Activated T-helper 17 cell treated with anti-CD3 and anti-CD28 coated beads, Interleukin-2, amount 50 U/mL, for 72 hours (primary cell): ENCODE results near the gene HOXA11. TPM values are rescaled to one million over a fixed set of nuclear protein-coding genes. Genes with fewer than 3 reads are reported as not detected.

Experiments used
- ATAC-seq: fragments of 150-1000 bp; cut with Tn5 transposase; replicated peaks from 2 replicates; pipeline ENCODE4 v1.10.0; 2021; ENCODE audit warnings: mild to moderate bottlenecking, moderate library complexity
- H3K27ac Mint-ChIP-seq: one replicate; pipeline ENCODE4 v1.8.0; 2022; ENCODE audit warnings: mixed read lengths
- H3K27me3 Mint-ChIP-seq: one replicate; pipeline ENCODE4 v1.8.0; 2022; ENCODE audit warnings: mixed read lengths
- H3K36me3 Mint-ChIP-seq: one replicate; pipeline ENCODE4 v1.8.0; 2022; ENCODE audit warnings: low read depth, mild to moderate bottlenecking, mixed read lengths
- H3K4me1 Mint-ChIP-seq: one replicate; pipeline ENCODE4 v1.8.0; 2022; ENCODE audit warnings: mixed read lengths
- H3K4me3 Mint-ChIP-seq: one replicate; pipeline ENCODE4 v1.8.0; 2022; ENCODE audit warnings: mild to moderate bottlenecking, mixed read lengths
- H3K9me3 Mint-ChIP-seq: one replicate; pipeline ENCODE4 v1.8.0; 2022; ENCODE audit warnings: mixed read lengths
- total RNA-seq, 2 donors: library from RNA; stranded (reverse); gene quantifications; one replicate each; pipeline ENCODE4 v1.2.3, GENCODE V29; 2022

The HOXA11 gene
- total RNA-seq, 2 donors from 2014 or later = not detected

GRCh38 chr7:27200761-27201579 lies 15.9 kb upstream of the HOXA11 start:
- Mint-ChIP-seq H3K4me1 (peaks cover 18% of the 10 kb centered on the region), H3K9me3 (no peaks in the 10 kb centered on the region), H3K27ac (no peak overlapping the region), H3K36me3 (peaks cover 6% of the 10 kb centered on the region), H3K4me3 (peak overlapping the region; percentile 64), H3K27me3 (peaks cover 75% of the 10 kb centered on the region)
- no peak for ATAC-seq

- H3K4me3 Mint-ChIP-seq = peak within 1 kb of the TSS; percentile 64
Observed at GRCh38 chr7:27199849-27200760, 15.1 kb upstream of the HOXA11 start, which contains the start of gene HOXA13. HOXA13 (minus strand) TSS chr7:27200091; CDS start chr7:27200077, 14 bp downstream.

DNA sequence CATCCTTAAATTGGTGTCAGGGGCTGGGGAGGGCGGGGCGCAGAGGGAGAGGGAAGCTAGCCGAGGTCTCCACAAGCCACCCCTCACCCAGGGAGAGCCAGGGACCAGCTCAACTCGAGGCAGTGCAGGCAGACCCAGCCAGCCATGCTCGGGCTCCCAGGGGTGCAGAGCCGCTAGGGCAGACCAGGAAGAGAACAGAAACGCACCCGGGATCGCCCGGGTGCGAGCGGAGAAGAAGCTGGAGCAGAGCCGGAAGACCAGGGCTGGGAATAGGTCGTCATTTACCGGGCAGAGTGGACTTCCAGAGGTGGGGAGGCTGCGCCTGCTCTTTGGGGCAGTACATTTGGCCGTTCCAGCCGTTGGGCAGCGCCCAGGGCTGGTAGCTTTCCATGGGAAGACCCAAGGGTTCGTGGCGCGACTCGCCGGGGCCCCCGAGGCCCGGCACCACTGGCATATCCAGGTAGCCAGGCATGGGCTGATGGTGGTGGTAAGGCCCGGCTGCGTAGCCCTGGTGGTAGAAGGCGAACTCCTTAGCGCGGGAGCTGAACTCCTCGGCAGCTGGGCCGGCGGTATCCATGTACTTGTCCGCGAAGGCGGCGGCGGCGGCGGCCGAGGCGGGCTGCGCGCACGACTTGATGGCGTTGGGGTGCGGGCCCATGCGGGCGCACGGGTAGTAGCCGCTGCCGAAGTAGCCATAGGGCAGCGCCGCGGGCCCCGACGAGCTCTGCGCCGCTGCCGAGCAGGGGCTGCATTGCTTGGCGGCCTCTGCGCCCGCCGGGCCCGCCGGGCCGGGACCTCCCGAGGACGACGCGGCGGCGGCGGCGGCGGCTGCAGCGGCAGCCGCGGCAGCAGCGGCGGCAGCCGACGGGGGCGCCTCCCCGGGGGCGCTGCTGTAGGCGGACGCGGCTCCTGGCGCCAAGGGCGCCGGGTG lies 14.1 kb upstream of the HOXA11 start:
- peaks cover 77% of the 10 kb centered on the region for H3K27me3 Mint-ChIP-seq
- no peak for ATAC-seq
- peak overlapping the region; percentile 64 for H3K4me3 Mint-ChIP-seq
- peaks cover 6% of the 10 kb centered on the region for H3K36me3 Mint-ChIP-seq
- peaks cover 15% of the 10 kb centered on the region for H3K4me1 Mint-ChIP-seq
- H3K9me3 Mint-ChIP-seq = no peaks in the 10 kb centered on the region
- H3K27ac Mint-ChIP-seq = no peak overlapping the region

More at GRCh38 chr7:27199849-27200760, 15.1 kb upstream of the HOXA11 start, which contains the start of gene HOXA13:
- Mint-ChIP-seq H3K4me1 (peaks cover 15% of the 10 kb centered on the region), H3K27me3 (peaks cover 75% of the 10 kb centered on the region), H3K9me3 (no peaks in the 10 kb centered on the region), H3K36me3 (peaks cover 6% of the 10 kb centered on the region), H3K27ac (no peak within 1 kb of the TSS)
- peak; percentile 37 for ATAC-seq

DNA sequence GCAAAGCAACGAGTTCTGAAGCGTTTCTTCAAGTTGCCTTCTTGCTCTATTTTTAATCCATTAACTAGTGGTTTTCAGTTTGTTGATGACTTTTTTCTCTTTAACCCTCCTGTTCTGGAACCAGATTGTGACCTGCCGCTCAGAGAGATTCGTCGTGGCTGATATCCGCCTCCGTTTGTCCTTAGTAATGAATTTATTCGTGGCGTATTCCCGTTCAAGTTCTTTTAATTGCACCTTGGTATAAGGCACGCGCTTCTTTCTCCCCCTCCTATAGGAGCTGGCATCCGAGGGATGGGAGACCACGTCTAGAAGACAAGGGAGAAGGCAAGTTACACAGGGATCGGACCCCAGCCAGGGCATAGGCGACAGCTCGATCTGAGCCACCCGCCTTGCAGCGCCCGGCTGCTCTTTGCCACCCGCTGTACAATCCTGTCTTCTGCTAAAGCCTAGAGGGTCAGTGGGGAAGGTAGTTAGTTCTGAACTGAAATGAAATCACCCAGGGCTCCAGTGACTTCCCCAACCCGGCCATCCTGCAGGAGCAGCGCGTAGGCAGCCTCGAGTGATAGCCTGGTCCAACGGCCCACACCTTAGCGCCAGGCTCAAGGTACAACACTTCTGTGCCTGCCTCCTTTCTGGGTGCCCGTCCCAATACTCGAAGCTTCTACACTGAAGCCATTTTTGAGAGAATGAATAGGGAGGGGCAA lies 13.3 kb upstream of the HOXA11 start:
- peaks cover 15% of the 10 kb centered on the region for H3K4me1 Mint-ChIP-seq
- H3K4me3 Mint-ChIP-seq = peak overlapping the region; percentile 36

DNA sequence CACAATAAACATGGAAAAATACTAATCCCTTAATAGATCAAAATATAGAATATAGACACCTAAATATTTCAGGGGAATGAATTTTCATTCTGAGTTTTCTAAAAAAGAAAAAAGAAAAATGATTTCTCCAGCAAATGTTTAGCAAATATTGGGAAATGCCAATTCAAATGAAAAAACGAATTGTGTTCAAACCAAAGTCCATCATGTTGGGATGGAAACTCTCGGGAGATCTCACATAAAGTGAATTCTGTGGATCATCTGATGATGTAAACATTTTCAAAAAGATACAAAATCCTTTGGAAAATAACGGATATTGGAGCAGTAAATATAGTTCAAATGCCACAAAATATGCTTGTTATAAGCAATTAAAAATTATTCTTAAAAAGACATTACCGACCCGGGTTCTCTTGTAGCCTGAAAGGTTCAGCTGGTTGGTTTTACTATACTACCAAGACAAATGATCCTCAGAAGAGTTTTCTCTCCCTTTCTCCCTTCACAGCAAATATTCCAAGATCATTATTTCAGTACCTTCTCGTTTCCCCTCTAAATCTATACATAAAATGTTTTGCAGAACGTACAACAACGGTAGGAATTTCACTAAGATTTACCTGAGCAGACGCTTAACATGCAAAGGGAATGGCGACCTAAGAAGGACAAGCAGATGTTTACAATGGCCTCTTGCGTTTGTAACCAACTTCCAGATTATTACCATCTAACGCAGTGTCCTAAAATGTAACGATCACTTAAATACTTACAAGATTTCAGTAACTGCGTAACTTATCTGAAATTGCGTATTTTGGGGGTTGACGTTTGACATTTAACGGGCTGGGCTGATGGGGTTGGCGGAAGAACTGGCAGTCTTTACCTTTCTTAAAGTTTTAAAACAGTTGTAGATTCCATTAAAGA lies 12.4 kb upstream of the HOXA11 start:
- Mint-ChIP-seq H3K4me1 (peaks cover 15% of the 10 kb centered on the region), H3K27ac (no peak overlapping the region), H3K27me3 (peaks cover 70% of the 10 kb centered on the region), H3K4me3 (no peak overlapping the region), H3K9me3 (no peaks in the 10 kb centered on the region), H3K36me3 (peaks cover 6% of the 10 kb centered on the region)
- ATAC-seq = no peak

More for the DNA sequence above, 13.3 kb upstream of the HOXA11 start:
- Mint-ChIP-seq H3K36me3 (peaks cover 6% of the 10 kb centered on the region), H3K27me3 (peaks cover 77% of the 10 kb centered on the region), H3K27ac (no peak overlapping the region), H3K9me3 (no peaks in the 10 kb centered on the region)
- no peak for ATAC-seq

- no peaks in the 10 kb centered on the region for H3K9me3 Mint-ChIP-seq
- ATAC-seq = peak; percentile 38
- no peak overlapping the region for H3K4me3 Mint-ChIP-seq
- peaks cover 6% of the 10 kb centered on the region for H3K36me3 Mint-ChIP-seq
- H3K4me1 Mint-ChIP-seq = peaks cover 12% of the 10 kb centered on the region
- H3K27me3 Mint-ChIP-seq = peaks cover 65% of the 10 kb centered on the region
- H3K27ac Mint-ChIP-seq = no peak overlapping the region
Observed at GRCh38 chr7:27196287-27196767, 11.3 kb upstream of the HOXA11 start.

DNA sequence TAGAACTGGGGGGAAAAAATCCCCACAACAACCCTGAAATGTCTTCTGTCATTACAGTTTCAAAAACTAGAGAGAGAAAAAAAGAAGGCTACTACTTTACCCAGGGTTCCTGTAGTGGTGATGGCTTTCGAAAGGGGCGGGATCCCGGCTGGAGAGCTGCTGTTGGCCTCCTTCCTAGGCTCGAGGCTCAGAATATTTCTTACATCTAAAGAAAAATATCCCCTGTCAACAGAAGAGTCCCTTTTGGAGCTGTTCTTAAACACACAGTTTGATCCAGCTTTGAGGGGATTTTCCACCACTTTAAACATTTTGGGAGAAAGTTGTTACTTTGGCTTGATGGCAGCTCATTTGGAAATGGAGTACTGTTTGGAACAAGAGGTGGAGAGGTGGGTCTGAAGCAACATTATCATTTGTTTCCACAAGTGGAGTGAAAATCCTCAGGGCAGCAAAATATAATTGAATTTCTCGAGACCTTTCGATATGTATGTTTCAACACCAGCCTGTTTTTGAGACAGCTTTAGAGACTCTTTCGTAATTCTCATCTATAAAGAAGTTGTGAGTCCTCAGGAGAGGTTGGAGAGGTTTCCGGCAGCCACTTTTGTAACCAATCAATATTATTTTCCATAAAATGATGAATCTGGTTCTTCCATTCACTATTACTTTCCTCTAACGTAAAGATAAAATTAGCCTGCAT lies 9.8 kb upstream of the HOXA11 start:
- Mint-ChIP-seq H3K4me1 (peaks cover 4% of the 10 kb centered on the region), H3K36me3 (no peaks in the 10 kb centered on the region), H3K27ac (no peak overlapping the region), H3K27me3 (peaks cover 69% of the 10 kb centered on the region), H3K4me3 (no peak overlapping the region), H3K9me3 (no peaks in the 10 kb centered on the region)
- ATAC-seq = no peak

DNA sequence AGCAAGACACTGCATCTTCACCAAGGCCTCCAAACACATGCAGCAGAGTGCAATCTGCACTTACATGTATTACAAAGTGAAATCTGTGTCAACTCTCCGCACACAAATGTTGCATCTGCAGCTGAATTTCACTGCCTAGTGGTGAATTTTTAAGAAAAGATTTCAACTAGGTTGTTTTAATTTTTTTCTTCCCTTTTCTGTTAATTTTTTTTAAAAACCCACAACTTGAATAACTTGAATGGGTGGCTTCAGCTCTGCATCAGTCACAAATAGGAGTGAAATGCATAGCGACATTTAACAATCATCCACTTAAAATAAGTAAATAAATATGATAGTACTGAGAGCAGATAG lies 8.9 kb upstream of the HOXA11 start:
- no peak for ATAC-seq
- peaks cover 4% of the 10 kb centered on the region for H3K4me1 Mint-ChIP-seq
- no peak overlapping the region for H3K27ac Mint-ChIP-seq
- H3K4me3 Mint-ChIP-seq = peak overlapping the region; percentile 39
- peaks cover 72% of the 10 kb centered on the region for H3K27me3 Mint-ChIP-seq
- H3K36me3 Mint-ChIP-seq = no peaks in the 10 kb centered on the region
- H3K9me3 Mint-ChIP-seq = no peaks in the 10 kb centered on the region

DNA sequence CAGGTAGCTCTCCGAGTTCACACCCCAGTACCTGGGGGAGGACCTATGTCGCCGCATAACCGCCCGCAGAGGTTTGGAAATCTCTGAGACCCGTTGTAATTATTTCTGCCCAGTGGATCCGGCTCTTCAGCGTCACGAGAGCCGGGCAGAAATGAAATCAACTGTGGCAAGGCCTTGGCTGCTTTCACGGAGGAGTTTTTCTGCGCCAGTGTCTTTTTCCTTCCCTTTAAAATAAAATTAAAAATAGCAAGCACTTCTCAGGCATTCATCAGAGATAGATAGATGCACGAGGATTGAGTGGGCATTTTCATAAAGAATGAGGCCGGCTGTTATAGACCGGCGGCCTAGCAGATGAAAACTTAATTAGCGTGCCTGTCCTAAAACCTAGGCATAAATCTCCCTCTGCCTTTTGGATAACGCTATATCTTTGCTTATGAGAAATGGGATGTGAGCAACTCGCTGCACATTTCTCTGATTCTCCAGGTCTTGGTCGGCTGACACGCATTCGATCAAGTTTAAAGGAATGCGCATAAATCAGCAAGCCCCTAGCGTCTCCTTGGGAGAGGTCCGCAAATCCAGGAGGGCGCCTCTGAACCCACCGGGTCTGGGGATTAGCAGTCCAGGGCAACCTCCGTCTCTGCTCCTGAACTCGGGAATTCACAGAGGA lies 8.4 kb upstream of the HOXA11 start:
- H3K27ac Mint-ChIP-seq = no peak overlapping the region
- H3K9me3 Mint-ChIP-seq = no peaks in the 10 kb centered on the region
- H3K4me3 Mint-ChIP-seq = peak overlapping the region; percentile 39
- no peaks in the 10 kb centered on the region for H3K36me3 Mint-ChIP-seq
- no peak for ATAC-seq
- H3K27me3 Mint-ChIP-seq = peaks cover 71% of the 10 kb centered on the region
- peaks cover 8% of the 10 kb centered on the region for H3K4me1 Mint-ChIP-seq

- H3K4me3 Mint-ChIP-seq = peak overlapping the region; percentile 39
- peak; percentile 28 for ATAC-seq
- peaks cover 71% of the 10 kb centered on the region for H3K27me3 Mint-ChIP-seq
- H3K4me1 Mint-ChIP-seq = peaks cover 6% of the 10 kb centered on the region
- no peaks in the 10 kb centered on the region for H3K9me3 Mint-ChIP-seq
- H3K36me3 Mint-ChIP-seq = peaks cover 6% of the 10 kb centered on the region
- no peak overlapping the region for H3K27ac Mint-ChIP-seq
Observed at GRCh38 chr7:27192546-27193334, 7.7 kb upstream of the HOXA11 start.

GRCh38 chr7:27191833-27192545 lies 7.0 kb upstream of the HOXA11 start:
- Mint-ChIP-seq H3K9me3 (no peaks in the 10 kb centered on the region), H3K27ac (no peak overlapping the region), H3K4me3 (peak overlapping the region; percentile 39), H3K36me3 (peaks cover 7% of the 10 kb centered on the region), H3K27me3 (peaks cover 70% of the 10 kb centered on the region), H3K4me1 (peaks cover 6% of the 10 kb centered on the region)
- ATAC-seq = no peak
